ENCODE measurements around the gene NINJ2.

NINJ2 gene

DNA sequence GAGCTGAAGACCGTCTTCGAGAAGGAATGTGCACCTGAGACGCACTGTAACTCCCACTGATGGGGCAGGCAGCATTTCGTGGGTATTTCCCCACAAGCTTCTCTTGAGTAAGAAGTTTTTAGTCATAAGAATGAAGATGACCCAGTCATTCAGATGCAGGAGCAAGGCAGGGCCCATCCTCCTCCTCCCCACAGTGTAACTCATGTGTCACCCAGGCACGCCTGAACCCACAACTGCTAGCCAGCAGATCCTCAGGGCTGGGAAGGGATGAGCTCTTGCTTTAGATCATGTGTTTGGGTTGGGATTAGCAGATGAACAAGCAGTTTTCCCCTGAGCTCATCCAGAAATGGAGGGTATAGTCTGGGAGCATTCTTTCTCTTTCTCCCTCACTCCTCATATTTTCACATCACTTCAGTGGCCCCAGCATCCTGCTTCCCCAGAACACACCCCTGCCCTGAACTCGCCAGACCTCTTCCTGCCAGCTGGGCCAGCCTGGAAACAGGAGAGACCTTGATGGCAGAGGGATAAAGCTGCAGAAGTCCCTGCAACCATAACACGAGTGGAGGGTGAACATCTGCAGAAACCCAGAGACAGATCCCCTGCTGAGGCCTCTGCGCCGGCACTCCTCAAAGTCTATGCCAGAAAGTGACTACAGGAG, 130.2 kb downstream of the NINJ2 start:
- no peak for DNase-seq
- intact Hi-C loops (cut with DNase I) = no loop called here

GRCh38 chr12:531951-532585, 131.2 kb downstream of the NINJ2 start:
- DNase-seq = no peak
- intact Hi-C loops (cut with DNase I) = no loop called here

- intact Hi-C loops (cut with DNase I) = no loop called here
- no peak for DNase-seq
Measured at GRCh38 chr12:530821-531220, 132.4 kb downstream of the NINJ2 start.

GRCh38 chr12:530308-530707, 132.9 kb downstream of the NINJ2 start:
- intact Hi-C loops (cut with DNase I) = no loop called here

DNA sequence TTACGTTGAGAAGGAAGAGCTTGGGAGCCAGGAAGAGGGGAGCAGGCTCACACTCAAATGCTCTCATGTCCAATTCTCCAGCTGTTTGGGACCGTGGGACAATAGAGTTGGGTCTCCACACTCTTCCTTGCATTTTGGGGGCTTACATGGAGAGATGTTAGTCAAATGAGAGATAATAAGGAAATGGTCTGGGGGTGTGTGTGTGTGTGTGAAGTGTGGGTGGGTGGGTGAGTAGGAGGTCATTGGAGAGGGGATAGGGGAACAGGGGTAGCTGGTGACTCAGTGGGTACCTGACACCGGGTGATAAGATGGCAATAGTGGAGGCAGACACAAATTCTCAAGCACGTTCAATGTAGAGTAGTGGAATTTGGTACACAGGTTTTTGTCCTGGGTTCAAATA, 135.5 kb downstream of the NINJ2 start:
- intact Hi-C loops (cut with DNase I) = no loop called here
- no peak for DNase-seq

More at GRCh38 chr12:530308-530707, 132.9 kb downstream of the NINJ2 start:
- DNase-seq = peak in 2 of 42 donors; percentile 23 to 24

DNA sequence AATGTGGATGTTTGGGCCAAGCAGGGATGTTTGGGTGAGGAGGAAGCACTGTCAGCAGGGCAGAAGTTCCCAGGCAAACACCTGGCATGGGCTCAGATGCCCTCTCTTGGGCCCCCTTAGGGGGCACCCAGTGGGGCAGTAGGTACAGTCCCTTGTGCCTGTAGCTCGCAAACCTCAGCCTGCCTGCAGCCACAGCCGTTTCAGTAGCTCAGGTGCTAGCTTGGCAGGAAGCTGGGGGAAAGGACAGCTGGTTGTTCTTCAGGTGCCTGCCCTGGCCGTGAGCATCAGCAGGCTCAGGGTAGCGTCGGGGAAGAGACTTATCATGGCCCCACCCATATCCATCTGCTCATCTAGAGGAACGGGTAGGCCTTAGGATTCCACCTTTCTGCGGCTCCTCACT, 136.0 kb downstream of the NINJ2 start:
- no peak for DNase-seq
- intact Hi-C loops (cut with DNase I) = no loop called here

- no peak for DNase-seq
- intact Hi-C loops (cut with DNase I) = no loop called here
Measured at GRCh38 chr12:526089-526488, 137.2 kb downstream of the NINJ2 start.

DNA sequence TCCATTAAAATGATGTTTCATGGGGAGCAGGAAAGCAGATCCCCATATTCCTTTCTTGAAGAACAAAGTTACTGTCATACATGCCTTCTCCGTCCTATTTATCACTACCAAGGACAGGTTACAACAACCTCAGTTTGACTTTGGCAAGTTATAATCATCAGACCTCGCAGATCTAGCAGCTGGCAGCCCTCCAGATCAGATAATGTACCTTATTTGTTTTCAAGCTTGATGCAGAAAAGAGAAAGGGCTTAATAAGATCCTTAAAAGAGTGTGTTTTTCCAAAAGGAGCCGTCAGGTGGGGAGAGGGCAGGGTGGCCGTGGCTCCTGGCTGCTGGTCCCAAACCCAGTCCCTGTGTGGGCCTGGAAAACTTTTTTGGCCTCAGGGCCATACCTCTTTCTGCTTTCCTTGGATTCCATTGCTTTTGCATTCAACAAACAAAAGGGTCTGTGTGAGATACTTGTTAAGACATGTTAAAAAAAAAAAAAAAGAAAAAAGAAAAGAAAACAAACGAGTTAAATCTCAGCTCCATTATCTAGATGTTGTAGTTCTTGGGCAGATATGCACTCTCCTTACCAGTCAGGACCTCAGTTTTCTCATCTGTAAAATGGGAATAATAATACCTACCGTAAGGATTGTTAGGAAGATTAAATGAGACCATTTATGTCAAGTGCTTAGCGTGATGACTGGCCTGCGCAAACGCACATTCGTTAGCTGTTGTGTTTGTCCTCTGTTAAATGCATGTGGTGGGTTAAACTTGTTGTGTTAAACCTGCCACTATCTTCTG, 138.9 kb downstream of the NINJ2 start:
- DNase-seq = no peak
- intact Hi-C loops (cut with DNase I) = no loop called here

- DNase-seq = no peak
- intact Hi-C loops (cut with DNase I) = no loop called here
Measured at GRCh38 chr12:522692-523378, 140.4 kb downstream of the NINJ2 start.

DNA sequence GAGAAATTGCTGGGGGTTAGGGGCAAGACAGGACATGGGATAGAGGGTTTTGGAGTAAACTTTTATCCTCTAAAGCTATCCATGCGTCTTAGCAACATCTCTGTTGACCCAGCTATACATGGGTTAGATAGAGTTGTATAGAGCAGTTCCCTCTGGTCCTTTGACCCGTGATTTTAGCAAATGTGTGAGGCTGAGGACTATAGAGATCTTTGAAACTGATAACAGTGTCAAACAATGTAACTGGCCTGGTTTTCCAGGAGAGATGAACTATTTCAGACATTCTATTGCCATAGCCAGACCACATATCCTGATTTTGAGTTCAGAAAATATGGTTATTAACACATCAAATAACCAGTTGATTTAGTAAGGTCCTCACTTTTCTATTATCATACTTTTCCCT, 143.1 kb downstream of the NINJ2 start:
- no peak for DNase-seq
- intact Hi-C loops (cut with DNase I) = no loop called here

DNA sequence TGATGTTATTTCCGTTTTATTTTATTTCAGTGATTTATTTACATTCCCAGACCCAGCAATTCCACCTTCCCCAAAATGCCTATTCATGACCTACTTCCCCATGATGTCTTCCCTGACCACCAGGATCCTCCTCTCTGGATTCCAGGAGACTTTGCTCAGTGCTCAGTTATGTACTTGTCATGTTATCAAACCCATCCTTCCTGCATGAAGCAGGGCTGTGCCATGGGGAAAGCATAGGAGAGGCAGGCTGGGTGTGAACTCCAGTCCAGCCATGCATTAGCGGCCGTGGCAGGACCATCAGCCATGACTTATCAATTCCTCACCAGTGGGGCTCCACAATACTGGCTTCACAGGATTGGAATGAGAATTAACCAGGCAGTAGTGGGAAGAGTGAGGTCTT, 145.7 kb downstream of the NINJ2 start:
- DNase-seq = no peak
- intact Hi-C loops (cut with DNase I) = no loop called here

Data from head of caudate nucleus (tissue), 42 donors.